ENCODE data around the gene ZNF469. TPM values are rescaled to one million over a fixed set of nuclear protein-coding genes. Genes with fewer than 3 reads are reported as not detected.
"Not testable (repeated sequence)": the region's sequence is repeated elsewhere in the genome, so short reads cannot be mapped to it uniquely, and the experiment has no call there.

The ZNF469 gene
- polyA plus RNA-seq, 12 donors, result 3.8 to 31.0 (median 5.8) TPM

GRCh38 chr16:88407807-88408206, 25.0 kb downstream of the ZNF469 start:
- DNase-seq, result no peak

DNA sequence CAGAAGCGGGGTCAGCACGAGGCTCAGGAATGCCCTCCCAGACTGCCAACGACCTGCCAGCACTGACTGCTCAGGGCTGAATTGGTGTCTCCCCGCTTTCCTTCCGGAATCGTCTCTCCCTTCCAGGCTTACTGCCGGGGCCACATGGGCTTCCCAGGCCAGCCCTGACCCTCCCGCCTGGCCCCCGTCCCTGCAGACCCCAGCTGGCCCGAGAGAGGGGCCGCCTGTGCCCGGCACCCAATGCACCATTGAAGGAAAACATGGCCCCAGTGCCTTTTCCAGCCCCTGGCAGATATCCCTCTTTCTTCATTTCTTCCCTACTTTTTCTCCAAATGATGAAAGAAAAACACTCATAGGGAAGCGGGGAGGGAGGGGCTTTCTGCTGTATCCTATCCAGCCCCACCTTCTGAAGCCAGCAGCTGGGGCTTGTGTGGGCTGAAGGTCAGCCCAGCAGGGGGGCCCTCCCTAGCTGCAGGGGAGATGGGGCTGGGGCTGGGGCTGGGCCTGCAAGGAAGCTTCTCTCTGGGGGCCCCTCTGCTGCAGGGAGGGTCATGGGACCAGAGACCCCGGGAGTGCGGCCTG, 25.9 kb downstream of the ZNF469 start:
- no peak for DNase-seq

- DNase-seq, result no peak
Observed at GRCh38 chr16:88409296-88410065, 26.7 kb downstream of the ZNF469 start.

- DNase-seq, result not testable (repeated sequence)
Observed at GRCh38 chr16:88410297-88410968, 27.7 kb downstream of the ZNF469 start.

GRCh38 chr16:88411951-88412576, 29.3 kb downstream of the ZNF469 start:
- DNase-seq, result no peak

DNA sequence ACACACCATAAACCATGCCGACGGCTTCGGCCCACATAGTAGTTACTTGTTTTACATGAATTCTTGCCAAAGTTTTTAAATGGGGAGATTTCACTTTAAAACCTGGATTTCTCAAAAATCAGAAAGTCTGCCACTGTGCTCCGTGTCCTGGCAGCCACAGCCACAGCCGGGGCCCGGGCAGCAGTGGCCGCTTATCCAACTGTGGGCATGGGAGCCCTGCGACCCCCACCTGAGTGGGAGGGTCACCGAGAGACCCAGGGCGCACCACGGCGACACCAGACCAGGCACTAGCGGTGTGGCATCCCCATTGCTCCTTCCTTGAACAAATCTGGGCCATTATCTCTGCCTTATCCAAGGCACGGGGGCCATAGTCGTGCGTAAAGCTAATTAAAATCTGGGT, 30.0 kb downstream of the ZNF469 start:
- DNase-seq, result no peak

GRCh38 chr16:88413231-88413630, 30.5 kb downstream of the ZNF469 start:
- DNase-seq, result no peak

DNA sequence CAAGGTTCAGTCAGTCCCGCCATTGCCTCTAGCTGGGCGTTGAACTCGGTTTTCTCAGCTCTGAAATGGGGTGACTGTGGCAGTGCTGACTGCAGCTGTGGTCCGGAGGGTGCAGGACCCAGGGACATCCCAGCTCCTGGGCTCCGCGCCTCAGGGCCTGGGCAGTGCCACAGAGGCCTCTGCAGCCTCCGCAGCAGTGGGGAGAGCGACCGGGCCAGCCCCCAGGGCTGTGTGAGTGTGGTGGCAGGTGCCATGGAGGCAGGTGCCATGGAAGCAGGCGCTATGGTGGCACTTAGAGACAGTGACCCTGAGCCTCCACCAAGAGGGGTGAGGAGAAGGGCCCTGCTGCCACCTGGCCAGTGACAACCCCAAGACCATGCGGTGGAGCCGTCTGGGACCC, 30.9 kb downstream of the ZNF469 start:
- no peak for DNase-seq

DNA sequence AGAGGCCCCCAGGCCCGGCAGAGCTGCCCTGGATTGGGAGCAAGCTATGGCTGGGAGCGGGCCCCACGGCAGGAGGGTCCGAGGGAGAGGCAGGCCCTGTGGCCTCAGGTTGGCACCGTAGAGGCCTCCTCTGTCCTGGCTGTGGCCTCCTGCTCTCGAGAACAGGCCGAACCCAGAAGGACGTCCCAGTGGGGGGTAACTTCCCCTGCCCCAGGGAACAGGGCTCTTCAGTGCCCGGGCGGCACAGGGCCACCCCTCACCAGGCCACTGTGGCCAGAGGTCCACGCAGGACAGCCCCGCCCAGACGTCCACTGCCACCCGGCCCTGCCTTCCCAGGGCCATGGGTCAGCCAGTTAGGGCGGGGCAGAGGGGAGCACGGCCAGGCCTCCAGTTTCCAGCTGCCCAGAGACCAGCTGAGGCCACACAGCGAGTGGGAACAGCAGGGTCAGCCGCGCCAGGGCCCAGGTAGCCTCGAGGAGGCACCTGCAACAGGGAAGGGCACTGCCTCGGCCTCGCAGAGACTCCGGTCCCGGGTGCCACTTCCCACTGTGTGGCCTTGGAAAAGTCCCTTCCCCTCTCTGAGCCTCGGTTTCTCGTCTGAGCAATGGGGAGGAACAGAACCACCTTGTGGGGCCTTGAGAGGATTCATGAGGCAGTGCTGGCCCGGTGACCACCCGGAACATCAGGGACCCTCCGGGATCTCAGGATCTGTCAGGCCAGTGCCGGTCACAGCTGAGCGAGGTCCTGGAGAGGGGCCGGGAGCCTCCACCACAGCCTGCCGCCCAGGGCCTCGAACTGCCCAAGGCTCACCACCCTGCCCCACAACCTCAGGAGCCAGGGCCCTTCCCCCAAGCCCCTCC, 32.0 kb downstream of the ZNF469 start:
- DNase-seq, result no peak

GRCh38 chr16:88415381-88415705, 32.6 kb downstream of the ZNF469 start:
- no peak for DNase-seq

DNA sequence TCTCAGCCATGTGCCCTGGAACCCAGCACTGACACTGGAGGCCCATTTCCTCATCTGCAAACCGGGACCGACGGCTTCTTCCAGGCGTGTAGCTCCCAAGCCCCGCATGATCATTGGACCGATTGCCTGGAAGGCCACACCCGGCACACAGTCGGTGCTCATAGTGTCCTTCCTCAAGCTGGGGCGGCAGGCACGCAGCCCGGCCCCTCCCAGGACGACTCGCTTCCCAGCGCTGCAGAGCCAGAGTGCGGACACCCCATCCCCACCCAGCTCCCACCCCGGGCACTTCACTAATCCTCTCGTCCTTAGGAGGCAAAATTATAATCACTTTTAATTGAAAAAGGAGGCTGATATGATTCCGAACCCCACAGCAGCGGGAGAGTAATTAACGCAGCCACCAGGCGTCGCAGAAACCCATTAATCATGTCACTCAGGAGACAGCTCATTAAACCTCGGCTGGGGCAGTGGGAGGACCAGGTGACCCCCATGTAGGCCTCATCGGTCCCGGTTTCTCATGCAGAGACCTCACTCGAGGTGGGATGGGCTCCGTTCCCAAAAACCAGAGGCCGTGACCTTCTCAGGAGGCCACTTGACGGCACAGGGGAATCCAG, 33.1 kb downstream of the ZNF469 start:
- no peak for DNase-seq

GRCh38 chr16:88416686-88417085, 33.9 kb downstream of the ZNF469 start:
- DNase-seq, result no peak

GRCh38 chr16:88417684-88418476, 35.1 kb downstream of the ZNF469 start:
- no peak for DNase-seq

- no peak for DNase-seq
Observed at GRCh38 chr16:88418869-88419268, 36.1 kb downstream of the ZNF469 start.

DNA sequence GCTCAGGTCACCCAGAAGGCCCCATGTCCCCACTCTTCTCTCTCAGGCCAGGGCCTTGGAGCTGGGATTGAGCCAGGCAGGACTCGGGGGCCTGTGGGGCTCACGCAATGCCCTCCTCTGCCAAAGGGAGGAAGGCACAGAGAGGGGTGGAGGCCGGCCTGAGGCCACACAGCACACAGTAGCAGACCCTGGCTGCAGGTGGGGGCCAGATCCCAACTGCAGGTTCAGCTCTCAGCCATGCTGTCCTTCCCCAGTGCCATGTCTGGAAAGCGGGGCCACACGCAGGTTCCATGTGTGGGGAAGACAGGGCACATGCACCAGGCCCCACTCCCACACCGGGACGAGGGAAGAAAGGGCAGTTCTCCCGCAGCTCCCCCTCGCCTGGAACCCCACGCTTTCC, 37.0 kb downstream of the ZNF469 start:
- DNase-seq, result no peak

DNA sequence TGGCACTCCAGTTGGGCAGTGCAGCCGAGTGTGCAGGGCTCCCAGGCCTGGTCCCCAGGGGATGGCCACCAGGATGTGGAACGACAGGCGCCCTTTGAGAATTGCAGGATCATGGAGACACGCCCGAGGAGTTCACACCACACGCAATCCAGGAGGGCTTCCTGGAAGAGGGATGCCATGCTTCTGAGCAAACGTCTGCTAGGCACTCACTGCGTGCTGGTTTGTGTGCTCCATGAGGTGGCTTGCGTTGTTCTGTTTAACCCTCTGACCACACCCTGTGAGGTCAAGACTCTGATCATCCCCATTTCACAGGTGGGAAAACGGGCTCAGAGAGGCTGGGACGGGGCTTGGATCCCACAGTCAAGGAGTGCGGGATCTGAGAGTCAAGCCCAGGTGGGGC, 37.7 kb downstream of the ZNF469 start:
- DNase-seq, result no peak

DNA sequence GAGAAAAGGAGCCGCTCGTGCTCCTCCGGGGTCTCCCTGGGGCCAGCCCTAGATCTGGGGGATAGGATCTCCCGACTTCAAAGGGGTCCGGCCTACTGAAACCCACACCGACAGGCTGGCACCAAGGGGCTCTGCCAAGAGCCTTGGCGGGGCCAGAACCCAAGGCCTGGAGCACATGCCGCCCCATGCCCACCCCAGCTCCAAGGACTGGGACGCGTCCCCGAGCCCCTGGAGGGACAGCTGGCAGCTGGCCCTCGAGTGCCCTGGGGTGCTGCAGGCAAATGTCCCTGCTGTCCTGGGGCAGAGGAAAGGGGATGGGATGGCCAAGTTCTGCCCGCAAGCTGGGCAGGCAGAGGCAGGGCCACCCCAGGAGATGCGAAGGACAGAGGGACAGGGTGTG, 38.5 kb downstream of the ZNF469 start:
- no peak for DNase-seq

DNA sequence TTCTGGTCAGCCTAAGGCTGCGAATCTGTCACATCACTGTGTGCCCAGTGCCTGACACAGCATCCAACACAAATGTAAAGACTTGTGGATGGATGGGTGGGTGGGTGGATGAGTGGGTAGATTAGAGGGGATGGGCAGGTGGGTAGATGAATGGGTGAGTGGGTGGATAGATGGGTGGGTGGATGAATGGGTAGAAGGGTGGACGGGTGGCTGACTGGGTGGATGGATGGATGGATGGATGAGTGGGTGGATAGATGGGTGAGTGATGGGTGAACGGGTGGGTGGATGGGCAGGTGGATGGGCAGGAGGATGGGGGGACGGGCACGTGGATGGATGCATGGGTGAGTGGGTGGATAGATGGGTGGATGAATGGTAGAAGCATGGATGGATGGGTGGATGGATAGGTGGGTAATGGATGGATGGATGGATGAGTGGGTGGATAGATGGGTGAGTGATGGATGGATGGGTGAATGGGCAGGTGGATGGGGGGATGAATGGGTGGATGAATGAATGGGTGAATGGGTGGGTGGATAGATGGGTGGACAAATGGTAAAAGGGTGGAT, 39.2 kb downstream of the ZNF469 start:
- no peak for DNase-seq

GRCh38 chr16:88422733-88423447, 40.1 kb downstream of the ZNF469 start:
- DNase-seq, result no peak

DNA sequence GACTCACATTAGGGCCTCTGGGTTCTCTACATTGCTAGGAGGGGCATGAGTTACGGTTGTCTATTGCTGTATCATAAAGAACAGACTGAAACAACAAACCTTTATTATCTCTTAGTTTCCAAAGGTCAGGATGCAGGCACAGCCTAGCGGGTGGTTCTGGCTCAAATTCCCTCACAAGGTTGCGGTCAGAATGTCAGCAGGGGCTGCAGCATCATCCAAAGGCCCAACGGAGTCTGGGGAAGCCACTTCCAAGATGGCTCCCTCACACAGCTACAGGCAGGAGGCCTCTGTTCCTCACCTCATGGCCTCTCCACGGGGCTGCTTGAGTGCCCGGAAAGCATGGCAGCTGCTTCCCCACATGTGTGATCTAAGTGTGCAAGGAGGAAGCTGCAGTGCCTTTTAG, 40.7 kb downstream of the ZNF469 start:
- DNase-seq, result no peak
